ENCODE data around the gene ZNF202.
"Not testable (repeated sequence)": the region's sequence is repeated elsewhere in the genome, so short reads cannot be mapped to it uniquely, and the experiment has no call there.

The ZNF202 gene

DNA sequence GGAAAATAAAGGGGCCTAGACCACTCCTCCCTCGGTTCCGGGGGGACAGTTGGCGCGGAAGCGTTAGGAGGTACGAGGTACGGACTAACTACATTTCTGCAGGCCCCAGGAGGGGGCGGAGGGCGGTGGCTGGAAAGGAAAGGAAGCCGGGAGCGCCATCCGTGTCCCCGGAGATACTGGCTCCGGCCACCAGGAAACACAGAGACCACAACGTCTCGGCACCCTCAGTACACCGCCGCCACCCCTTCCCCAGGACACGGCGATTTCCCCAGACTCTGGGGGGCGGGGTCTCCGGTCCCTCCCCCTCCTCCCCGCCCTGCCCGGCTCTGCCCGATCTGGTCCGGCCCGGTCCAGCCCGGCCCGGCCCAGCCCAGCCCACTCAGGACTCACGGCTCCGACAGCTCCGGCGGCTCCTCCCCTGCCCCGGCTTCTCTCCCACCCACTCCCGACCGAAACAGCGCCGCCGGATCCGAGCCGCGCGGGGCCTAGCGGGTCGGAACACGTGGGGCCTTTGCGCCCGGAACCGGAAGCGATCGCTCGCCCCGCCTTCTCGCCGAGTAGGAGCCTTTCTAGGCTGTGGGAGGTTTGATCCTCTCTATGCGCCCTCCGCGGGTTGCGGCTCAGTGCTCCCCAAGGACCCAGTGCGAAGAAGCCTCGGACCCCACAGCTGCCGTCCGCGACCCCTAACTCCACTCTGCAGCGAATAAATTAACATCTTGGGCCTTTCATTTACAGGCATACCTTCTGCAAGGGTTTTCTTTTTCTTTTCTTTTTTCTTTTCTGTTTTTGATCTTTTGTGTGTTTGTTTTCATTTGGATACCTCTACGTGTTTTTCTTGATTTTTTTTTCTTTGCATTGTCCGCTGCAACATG lies at the start of gene ZNF202:
Gene ZNF202, minus strand, starts transcription at position 502 of the 872 bp plus-strand sequence. CDS start 10,772 bp downstream, outside the sequence.
- peak; percentile 82 for DNase-seq

DNA sequence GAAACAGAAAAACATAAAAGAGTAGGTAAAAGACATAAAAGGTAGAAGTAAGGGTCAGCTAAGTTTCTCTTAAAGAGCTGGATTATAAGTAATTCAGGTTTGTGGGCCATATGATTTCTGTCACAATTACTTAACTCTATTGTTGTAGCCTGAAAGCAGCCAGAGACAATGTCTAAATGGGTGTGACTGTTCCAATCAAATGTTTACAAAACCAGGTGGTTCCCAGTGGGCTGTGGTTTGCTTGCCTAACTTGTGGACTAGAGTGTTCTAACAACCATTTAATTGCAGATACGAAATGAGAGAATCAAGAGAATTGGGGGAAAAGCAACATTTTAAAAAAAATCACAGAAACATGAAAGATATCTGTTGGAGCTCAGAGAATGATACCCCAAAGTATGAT lies 42.1 kb upstream of the ZNF202 start:
- DNase-seq = no peak

DNA sequence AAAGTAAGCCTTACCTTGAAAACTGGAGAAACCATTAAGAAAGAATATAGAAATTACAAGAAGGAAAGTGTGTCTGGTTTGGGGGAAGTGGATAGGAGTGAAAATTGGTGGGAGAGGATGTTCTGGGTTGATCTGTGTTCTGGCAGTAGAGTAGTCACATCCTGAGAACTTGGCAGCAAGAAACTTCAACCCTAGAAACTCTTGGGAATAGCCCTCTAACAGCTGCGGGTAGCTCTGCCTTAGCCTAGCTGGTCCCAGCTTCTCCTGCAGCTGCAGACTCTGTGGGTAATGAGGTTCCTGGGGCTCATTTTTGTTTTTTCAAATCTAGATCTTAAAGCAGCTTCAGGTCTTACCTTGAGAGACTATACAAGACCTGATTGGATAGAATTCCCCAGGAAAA lies 37.1 kb upstream of the ZNF202 start:
- DNase-seq = no peak

DNA sequence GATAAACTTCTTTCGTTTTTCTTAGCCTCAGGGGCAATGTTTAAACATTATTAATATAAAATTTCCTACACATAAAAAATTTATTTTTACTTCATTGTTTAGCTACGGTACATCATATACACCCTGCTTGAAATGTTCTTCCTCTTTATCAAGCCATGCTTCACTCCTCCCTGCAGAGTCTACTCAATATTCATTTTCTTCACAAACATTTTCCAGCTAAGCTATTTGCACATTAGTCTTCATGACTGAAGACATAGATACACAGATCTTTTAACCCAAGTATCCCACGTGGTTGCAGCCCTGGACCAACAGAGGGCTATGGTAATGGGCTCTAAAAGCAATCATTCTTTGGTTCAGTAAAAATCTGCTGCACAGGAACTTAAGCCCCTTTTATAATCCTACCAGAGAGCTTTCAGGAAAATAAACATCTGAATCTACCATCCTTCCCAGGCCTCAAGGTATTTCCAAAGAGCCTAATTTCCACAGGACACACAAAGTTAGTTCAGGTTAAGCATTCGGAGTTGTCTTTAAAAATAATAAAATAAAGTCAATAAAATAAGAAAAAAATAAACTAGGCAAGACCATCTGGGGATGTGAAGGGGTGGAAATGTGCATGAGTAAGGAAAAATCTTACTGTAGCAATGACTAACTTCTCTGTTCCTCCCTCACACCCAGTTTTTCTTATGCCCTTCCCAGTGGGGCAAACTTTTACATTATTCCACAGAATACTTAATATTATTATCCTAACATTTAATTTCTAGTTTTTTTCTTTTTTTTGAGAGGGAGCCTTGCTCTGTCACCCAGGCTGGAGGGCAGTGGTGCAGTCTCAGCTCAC lies 34.5 kb upstream of the ZNF202 start:
- DNase-seq = no peak

DNA sequence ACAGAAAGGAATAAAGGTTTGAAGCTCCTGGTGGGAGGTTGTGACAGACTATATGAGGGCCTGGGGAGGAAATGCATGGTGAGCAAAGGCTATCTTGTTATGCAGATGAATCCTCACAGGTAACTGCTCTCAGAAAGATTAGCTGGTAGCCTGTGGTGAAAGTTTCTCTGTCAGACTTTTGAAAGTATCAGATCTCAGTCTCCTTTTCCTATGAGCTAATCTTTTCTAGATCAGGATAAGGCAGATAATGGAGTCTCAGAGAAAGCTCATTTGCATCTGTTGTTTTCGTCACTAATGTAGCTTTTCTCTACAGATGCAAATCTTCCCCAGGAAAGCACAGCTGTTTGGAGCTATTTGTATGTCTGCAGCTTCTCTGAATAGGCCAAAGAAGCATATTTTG lies 33.8 kb upstream of the ZNF202 start:
- no peak for DNase-seq

DNA sequence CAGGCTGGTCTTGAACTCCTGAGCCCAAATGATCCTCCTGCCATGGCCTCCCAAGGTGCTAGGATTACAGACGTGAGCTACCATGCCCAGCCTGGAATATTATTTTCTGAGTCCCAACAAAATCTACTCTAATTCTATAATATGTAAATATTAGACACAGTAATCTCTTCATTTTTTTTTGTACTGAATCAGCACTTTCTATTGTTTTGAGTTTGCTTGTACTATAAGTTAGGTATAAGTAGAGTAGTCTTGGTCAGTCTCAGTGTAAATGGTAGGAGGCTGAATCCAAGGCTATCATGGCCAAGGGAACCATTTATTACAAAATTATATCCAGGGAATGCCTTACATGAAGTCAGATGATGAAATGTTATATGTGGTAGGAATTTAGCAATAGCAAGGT lies 32.5 kb upstream of the ZNF202 start:
- DNase-seq = no peak

DNA sequence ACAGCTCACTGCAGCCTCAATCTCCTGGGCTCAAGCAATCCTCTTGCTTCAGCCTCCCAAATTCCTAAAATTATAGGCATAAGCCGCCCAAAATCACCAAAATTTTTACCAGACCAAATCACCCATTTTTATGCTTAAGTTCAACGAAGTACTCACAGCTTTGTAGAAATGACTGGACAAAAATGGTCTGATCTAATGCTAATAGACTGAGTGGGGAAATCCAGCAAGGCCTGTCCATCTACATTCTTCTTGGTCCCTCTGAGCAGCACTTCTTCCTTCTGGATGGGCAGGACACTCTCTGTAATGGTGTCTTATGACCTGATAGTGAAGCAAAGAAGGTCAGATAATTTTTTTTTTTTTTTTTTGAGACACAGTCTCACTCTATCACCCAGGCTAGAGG lies 31.6 kb upstream of the ZNF202 start:
- no peak for DNase-seq

DNA sequence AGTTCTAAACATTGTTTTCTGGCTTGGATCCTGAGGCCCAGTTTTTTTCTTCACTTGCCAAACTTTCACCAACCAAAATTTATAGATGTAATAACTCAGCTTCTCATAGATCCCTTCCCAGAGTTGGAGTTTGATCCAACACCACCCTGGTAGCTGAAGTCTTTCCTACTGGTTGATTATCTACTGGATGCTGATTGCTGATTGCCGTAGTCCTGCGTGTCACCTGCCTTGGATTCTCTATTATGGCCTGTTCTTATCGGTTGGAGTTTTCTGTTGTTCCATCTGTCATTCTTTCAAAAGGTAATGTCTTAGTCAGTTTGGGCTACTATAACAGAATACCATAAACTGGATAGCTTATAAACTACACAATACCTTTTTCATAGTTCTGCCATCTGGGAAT lies 30.2 kb upstream of the ZNF202 start:
- no peak for DNase-seq

DNA sequence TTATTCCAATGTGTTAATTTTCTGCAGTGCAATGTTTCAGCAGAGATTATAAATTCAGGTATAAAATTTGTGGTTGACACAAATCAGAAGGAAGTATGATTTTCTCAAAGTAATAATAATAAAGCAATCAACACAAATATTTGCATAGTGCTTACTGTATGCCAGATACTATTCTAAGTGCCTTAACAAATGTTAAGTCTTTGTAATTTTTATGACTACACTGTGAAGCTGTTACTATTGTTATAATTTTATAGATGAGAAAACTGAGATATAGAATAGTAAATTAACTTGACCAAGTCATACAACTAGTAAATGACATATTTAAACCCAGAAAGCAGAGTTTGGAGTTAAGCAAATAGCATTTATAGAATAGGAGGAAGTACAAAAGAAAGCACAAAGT lies 29.3 kb upstream of the ZNF202 start:
- DNase-seq = no peak

DNA sequence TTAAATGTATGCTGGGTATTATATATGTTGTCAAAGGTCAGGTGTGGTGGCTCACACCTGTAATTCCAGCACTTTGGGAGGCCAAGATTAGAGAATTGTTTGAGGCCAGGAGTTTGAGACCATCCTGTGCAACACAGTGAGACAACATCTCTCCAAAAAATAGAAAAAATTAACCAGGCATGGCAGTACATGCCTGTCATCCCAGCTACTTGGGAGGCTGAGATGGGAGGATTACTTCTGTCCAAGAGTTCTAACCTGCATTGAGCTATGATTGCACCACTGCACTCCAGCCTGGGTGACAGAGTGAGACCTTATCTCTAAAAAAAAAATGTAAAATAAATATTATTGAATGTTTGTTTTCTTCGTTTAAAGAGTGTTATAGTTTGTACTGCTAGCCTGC lies 24.1 kb upstream of the ZNF202 start:
- DNase-seq = no peak

DNA sequence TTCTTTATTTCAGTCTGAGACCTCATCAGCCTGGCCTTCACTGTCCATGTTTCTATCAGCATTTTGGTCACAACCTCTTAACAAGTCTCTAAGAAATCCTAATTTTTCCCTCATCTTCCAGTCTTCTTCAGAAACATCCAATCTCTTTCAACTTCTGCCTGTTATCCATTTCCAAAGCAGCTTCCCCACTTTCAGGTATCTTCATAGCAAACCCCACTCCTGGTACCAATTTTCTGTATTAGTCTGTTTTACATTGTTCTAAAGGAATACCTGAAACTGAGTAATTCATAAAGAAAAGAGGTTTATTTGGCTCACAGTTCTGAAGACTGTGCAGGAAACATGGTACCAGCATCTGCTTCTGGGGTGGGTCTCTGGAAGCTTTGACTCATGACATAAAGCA lies 21.0 kb upstream of the ZNF202 start:
- DNase-seq = no peak

DNA sequence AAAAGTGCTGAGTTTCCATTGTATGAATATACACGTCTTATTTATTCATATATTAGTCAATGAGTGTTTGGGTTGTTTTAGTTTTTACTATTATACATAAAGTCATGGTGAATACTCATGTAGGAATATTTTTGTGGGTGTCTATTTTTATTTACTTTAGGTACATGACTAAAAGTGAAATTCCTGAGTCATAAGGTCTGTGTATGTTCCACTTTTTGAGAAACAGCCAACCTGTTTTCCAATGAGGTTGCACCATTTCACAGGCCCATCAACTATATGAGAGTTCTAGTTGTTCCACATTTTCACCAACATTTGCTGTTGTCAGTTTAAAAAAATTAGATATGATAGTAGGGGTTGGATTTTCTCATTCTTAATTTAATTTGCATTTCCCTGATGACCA lies 19.4 kb upstream of the ZNF202 start:
- DNase-seq = no peak

DNA sequence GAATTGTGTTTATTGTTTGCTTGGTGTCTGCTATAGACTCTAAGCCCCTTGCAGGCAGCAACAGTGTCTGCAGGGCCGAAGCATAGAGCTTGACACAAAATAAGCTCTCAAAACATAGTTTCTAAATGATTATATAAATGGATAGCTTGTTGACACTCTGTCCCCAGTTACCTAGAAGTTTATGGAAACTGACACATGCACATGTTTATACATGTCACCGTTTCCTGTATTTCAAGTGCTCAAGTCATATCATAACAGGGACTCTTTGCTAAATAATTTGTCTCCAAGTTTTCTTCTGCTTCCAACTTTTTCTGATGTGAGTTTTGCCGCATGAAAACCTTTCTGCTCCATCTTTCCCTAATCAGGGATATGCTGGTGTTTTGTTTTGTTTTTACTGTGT lies 16.5 kb upstream of the ZNF202 start:
- DNase-seq = no peak

DNA sequence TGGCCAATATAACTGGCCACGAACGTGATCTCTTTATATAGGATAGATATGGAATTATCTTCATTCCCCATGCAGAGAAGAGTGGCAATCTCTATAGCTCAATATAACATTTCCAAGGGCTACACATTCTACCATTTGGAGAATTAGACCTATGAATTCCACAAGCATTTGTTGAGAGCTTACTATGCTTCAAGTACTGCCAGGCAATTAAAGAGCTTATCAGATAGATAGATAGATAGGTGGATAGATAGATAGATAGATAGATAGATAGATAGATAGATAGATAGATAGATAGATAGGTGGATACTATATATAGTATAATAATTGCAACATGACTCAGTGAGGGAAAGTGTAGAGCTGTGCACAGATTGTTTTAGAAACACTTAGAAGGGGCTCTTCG lies 14.4 kb upstream of the ZNF202 start:
- no peak for DNase-seq

DNA sequence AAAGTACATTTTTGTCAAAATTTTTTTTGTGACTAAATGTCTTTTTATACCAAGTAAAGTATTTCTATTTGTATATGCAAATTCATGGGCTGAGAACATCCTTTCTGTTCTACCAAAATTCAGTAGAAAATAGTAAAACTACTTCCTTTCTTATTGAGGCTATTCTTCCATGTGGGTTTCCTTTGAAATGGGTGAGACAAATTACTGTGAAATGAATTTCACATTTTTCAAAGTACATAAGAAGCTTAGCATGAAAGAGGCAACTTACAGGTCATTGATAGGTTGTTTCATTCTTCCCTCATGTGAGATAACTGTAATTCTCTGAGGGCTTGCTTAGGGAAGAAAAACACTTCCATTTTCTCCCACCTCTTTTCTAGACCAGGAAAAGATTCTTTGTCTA lies 13.9 kb upstream of the ZNF202 start:
- DNase-seq = no peak

DNA sequence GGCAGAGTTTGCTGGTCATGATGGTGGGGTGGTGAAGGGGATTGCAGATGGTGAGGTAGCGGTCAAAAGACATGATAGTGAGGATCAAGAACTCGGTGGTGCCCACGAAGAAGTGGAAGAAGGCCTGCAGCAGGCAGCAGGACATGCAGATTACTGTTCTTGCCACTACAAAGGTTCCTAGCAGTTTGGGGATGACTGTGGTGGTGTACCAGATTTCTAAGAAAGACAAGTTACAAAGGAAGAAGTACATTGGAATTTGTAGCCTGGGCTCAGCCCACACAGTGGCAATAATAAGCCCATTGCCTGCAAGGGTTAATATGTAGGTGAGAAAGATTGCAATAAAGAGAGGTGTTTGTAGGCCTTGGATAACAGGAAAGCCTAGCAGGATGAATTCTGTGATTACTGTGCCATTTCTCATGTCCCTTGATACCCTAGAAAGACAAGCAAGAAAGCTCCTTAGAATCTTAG lies 12.7 kb upstream of the ZNF202 start, which contains the start of gene OR6X1:
Gene OR6X1, minus strand, starts transcription at position 418 of the 468 bp plus-strand sequence. Its CDS starts 0 bp downstream, at position 418.
- no peak for DNase-seq

DNA sequence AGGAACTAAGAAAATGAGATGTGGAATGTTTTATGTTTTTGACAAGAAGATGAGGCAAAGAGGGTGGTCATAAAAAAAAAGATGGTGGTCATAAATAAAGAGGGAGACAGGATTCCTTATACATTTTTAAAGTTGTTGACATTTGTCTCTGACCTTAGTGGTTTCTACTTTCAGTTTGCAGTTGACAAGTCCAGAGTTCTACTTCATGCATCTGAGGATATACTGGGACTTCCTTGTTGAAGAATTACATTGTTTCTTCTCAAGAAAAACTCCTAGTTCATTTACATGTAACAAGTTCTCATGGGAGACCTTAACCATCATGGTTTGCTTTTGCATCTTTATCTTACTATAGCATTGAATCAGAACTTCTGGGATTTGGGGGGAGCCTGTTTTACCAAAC lies 11.7 kb upstream of the ZNF202 start:
- no peak for DNase-seq

DNA sequence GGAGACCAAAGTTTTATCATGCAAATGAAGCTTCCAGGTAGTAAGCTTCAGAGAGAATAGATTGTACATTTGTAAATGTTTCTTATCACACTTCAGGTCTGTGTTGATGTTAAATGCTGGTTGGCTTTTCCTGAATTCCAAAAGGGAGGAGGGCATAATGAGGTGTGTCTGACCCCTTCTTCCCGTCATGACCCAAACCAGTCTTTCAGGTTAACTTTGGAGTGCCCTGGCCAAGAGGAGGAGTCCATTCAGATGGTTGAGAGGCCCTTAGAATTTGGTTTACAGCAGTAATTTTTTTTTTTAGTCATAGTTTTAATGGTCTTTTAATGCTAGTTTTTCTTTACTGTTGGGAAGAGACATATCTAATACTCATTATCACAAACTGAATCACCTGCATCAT lies 10.3 kb upstream of the ZNF202 start:
- DNase-seq = no peak

DNA sequence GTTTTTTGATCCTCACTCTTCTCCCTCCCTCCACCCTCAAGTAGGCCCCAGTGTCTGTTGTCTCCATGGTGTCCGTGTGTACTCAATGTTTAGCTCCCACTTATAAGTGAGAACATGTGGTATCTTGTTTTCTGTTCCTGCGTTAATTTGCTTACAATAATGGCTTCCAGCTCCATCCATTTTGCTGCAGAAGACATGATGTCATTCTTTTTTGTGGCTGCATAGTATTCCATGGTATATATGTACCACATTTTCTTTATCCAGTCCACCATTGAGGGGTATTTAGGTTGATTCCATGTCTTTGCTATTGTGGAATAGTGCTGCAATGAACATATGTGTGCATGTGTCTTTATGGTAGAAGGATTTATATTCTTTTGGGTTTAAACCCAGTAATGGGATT lies 6.9 kb upstream of the ZNF202 start:
- not testable (repeated sequence) for DNase-seq

DNA sequence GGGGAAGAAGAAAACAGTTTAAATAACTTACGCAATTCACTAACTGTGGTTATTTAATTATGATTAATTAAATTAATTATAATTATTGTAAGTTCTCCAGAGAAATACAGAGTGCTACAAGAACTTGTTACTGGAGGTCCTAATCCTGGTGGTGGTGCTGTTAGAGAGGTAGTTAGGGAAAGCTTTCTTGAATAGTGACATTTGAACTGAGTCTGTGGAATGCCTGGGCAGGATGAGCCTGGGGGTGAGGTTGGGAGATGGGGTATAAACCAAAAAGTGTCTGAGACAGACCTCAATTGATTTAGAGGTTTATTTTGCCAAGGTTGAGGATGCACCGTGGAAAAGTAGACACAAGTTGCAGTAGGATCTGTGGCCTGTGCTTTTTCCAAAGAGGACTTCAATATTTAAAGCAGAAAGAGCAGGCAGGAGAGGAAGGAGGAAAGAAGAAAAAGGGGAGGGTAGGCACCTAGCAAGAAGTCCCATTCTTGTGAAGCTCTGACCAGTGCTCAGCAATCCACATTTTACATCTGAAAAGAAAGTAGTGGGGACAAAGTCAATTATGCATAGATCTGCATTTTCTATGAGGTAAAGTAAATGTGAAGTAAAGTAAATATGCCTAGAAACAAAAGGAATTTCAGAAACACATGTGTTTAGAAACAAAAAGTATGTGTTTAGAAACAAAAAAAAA lies 4.4 kb upstream of the ZNF202 start:
- no peak for DNase-seq

DNA sequence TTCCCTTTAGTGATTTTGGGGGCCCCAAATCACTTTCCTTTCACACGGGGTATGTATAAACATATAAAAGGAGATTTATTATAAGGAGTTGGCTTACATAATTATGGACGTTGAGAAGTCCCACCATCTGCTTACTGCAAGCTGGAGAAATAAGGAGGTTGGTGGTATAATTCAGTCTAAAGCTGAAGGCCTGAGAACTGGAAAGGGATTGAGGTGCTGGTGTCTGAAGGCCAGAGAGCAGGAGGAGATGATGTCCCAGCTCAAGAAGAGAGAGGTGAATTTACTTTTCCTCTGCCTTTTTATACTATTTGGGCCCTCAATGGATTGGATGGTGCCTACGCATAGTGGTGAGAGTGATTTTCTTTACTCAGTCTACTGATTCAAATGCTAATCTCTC lies 1.3 kb upstream of the ZNF202 start:
- no peak for DNase-seq

DNA sequence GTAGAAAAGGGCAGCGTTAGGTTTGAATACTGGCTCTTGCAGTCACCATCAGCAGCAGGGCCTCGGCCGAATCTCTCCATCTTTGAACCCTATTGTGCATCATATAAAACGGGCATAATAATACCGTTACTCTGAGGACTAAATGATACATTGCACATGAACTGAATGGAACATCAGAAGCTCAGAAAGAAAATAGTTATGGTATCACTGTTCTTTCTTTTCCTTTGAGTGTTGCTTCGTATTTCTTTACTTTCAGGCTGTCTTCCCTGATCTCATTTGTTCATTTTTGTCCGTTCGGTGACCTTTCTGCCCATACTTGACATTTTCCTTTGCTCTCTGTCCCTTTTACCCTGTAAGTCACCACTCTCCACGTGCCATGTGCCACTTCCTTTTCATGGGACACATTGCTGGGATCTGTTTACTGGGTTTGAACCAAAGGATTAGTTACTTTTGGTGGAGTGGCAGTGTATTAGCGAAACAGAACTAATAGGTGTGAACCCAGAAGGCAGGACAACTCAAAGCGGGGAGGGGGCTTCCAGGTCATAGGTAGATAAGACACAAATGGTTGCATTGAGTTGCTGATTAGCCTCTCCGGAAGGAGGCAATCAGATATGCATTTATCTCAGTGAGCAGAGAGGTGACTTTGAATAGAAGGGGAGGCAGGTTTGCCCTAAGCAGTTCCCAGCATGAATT lies 717 bp upstream of the ZNF202 start:
- no peak for DNase-seq

DNA sequence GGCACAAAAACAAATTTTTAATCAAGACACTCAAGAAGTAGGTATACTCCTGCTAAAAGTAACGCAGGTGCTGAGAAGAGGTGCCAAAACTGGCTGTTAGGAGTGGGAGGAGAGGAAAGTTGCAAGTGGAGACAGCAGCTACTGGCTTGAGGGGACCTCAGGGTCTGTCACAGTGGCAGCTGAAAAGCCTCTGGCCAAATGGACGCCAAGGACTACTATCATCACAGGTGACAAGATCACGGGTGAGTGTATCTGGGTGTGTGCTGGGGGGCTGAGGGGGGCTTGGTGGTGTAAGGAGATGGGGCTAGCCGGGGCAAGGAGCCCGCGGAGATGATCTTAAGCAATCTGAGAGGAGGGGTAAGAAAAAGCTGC lies 687 bp downstream of the ZNF202 start:
- DNase-seq = no peak
